Erythroblast (primary cell): ENCODE data around the gene DAB2IP.

Experiments
- GATA1 ChIP-seq: IDR thresholded peaks from 2 replicates; pipeline ENCODE4 v1.6.1; 2011; ENCODE audit warnings: low read depth, mild to moderate bottlenecking, control low read depth, low read length, moderate library complexity
- POLR2A ChIP-seq: IDR thresholded peaks from 2 replicates; pipeline ENCODE4 v1.6.1; 2011; ENCODE audit warnings: mild to moderate bottlenecking, low read length

- TF ChIP-seq POLR2A: no peak
- TF ChIP-seq GATA1: no peak
Measured at GRCh38 chr9:121735793-121736770, 84.6 kb downstream of the DAB2IP start.
